GM12873 (cell line): ENCODE results near the gene CEP44.

Source experiments
- TF ChIP-seq, protein P1 (sequence below): IDR thresholded peaks from 2 replicates; pipeline ENCODE4 v1.5.1; 2012; ENCODE audit warnings: low read depth, mild to moderate bottlenecking, moderate library complexity, low read length, control low read depth; ENCODE audit not compliant: insufficient read depth; ENCODE audit errors: missing control alignments

CEP44 gene

GRCh38 chr4:174283507-174284471 lies at the start of gene CEP44, which contains the start of gene FBXO8:
TSS of gene CEP44 (plus strand) at chr4:174283911. CDS start at chr4:174299122, 15,211 bp downstream.
TSS of gene FBXO8 (minus strand) at chr4:174283667. CDS start at chr4:174263092, 20,575 bp downstream.
- TF ChIP-seq, protein P1, sequence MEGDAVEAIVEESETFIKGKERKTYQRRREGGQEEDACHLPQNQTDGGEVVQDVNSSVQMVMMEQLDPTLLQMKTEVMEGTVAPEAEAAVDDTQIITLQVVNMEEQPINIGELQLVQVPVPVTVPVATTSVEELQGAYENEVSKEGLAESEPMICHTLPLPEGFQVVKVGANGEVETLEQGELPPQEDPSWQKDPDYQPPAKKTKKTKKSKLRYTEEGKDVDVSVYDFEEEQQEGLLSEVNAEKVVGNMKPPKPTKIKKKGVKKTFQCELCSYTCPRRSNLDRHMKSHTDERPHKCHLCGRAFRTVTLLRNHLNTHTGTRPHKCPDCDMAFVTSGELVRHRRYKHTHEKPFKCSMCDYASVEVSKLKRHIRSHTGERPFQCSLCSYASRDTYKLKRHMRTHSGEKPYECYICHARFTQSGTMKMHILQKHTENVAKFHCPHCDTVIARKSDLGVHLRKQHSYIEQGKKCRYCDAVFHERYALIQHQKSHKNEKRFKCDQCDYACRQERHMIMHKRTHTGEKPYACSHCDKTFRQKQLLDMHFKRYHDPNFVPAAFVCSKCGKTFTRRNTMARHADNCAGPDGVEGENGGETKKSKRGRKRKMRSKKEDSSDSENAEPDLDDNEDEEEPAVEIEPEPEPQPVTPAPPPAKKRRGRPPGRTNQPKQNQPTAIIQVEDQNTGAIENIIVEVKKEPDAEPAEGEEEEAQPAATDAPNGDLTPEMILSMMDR, result no peak

DNA sequence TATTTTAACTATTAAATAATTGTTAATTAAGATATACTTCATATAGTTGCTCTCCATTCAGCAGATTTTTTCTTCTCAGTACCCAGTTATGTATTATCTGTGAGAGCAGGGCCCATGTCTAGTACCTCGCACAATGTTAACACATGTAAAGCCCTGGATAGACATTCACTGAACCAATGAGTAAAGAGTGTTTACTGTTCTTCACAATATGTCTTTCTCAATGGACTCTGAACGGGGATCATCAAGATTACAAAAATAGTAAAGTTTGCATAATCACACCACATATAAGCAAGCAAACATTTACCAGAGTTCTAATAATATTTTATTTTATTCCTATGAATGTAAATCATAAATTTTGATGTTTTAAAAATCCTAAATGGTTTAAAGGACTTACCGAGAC lies 47.4 kb upstream of the CEP44 start:
- TF ChIP-seq, protein P1, result no peak

- TF ChIP-seq, protein P1, result no peak
These were observed 42.5 kb upstream of the CEP44 start for GRCh38 chr4:174241162-174241561.

GRCh38 chr4:174244441-174244840 lies 39.3 kb upstream of the CEP44 start:
- TF ChIP-seq, protein P1, result no peak

DNA sequence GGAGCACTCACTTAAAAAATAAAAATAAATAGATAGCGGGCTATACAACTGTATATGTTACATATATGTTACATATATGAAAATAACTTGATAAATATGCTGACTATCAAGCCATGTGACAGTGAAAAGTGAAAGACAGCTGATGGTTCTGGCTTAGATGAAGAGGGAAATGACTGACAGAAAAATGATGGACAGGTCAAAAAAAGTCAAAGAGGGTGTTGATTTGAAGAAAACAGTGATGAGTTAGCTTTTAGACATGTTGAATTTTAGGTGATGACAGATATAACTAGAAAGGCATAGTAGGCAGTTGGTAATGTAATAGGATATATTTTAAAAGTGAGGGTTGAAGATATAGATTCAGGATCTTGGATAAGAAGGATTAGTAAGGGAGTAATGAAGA lies 38.0 kb upstream of the CEP44 start:
- TF ChIP-seq, protein P1, result no peak

DNA sequence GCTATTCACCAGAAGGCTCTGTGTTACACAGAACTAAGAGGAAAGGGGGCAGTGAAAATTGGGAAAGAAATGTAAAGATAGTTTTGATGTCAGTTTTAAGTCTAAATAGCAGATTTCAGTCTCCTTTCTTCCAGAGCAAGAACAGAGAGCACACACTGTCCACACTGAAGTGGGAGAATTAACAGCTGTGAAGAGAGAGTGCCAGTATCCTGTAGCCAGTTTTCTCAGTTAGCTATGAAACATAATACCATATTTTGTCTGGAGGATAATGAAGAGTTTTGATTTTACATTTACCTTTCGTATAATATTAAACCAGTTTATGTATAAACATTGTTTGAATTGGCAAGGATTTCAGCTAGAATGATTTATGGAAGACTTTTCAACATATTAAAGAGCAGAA lies 35.3 kb upstream of the CEP44 start:
- TF ChIP-seq, protein P1, result no peak

DNA sequence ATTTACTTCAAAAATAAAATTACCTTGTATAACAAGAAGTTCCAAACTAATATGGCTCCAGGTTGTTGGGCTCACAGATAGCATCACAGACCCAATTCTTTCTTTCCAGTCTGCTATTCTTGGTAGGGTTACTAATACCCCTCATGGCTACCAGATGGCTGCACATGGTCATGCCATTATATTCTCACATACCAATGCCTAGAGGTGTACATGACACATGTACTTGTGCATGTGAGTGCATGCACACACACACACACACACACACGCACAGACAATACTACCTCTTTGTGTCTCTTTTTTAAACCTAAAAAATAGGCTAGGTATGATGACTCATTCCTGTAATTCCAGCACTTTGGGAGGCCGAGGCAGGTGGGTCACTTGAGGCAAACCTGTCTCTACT lies 31.3 kb upstream of the CEP44 start:
- TF ChIP-seq, protein P1, result no peak
